HEK293 (cell line): ENCODE results near the gene RNF41.

Experiments used
- FEZF1 ChIP-seq: fragments of 450-650 bp; formaldehyde crosslinking; IDR thresholded peaks from 2 replicates; pipeline ENCODE4 v1.5.1; 2016; ENCODE audit warnings: missing biosample characterization, missing genetic modification characterization
- GFI1B ChIP-seq: fragments of 450-650 bp; formaldehyde crosslinking; IDR thresholded peaks from 2 replicates; pipeline ENCODE4 v1.5.1; 2016; ENCODE audit warnings: missing biosample characterization, missing genetic modification characterization
- GLIS2 ChIP-seq: fragments of 450-650 bp; formaldehyde crosslinking; IDR thresholded peaks from 2 replicates; pipeline ENCODE4 v1.5.1; 2016; ENCODE audit warnings: missing biosample characterization, missing genetic modification characterization
- SCRT2 ChIP-seq: fragments of 450-650 bp; formaldehyde crosslinking; IDR thresholded peaks from 2 replicates; pipeline ENCODE4 v1.5.1; 2016; ENCODE audit warnings: missing biosample characterization, missing genetic modification characterization
- ZFP37 ChIP-seq: fragments of 450-650 bp; formaldehyde crosslinking; IDR thresholded peaks from 2 replicates; pipeline ENCODE4 v1.5.1; 2016; ENCODE audit warnings: missing biosample characterization, missing genetic modification characterization
- ZNF132 ChIP-seq: fragments of 450-650 bp; formaldehyde crosslinking; IDR thresholded peaks from 2 replicates; pipeline ENCODE4 v1.5.1; 2017; ENCODE audit warnings: missing biosample characterization, missing genetic modification characterization, borderline replicate concordance
- ZNF133 ChIP-seq: fragments of 450-650 bp; formaldehyde crosslinking; IDR thresholded peaks from 2 replicates; pipeline ENCODE4 v1.5.1; 2016; ENCODE audit warnings: missing biosample characterization, missing genetic modification characterization
- ZNF18 ChIP-seq: fragments of 450-650 bp; formaldehyde crosslinking; IDR thresholded peaks from 2 replicates; pipeline ENCODE4 v1.5.1; 2016; ENCODE audit warnings: missing biosample characterization, missing genetic modification characterization
- ZNF214 ChIP-seq: fragments of 450-650 bp; formaldehyde crosslinking; IDR thresholded peaks from 2 replicates; pipeline ENCODE4 v1.5.1; 2017; ENCODE audit warnings: missing biosample characterization, mild to moderate bottlenecking, missing genetic modification characterization, borderline replicate concordance
- ZNF292 ChIP-seq: fragments of 450-650 bp; formaldehyde crosslinking; IDR thresholded peaks from 2 replicates; pipeline ENCODE4 v1.5.1; 2016; ENCODE audit warnings: low read depth, missing biosample characterization, missing genetic modification characterization, borderline replicate concordance
- ZNF302 ChIP-seq: fragments of 450-650 bp; formaldehyde crosslinking; IDR thresholded peaks from 2 replicates; pipeline ENCODE4 v1.5.1; 2016; ENCODE audit warnings: missing biosample characterization, missing genetic modification characterization, low read depth
- ZNF311 ChIP-seq: fragments of 450-650 bp; formaldehyde crosslinking; IDR thresholded peaks from 2 replicates; pipeline ENCODE4 v1.5.1; 2017; ENCODE audit warnings: missing biosample characterization, missing genetic modification characterization, borderline replicate concordance
- ZNF324 ChIP-seq: fragments of 450-650 bp; formaldehyde crosslinking; IDR thresholded peaks from 2 replicates; pipeline ENCODE4 v1.5.1; 2016; ENCODE audit warnings: missing biosample characterization, missing genetic modification characterization
- ZNF350 ChIP-seq: fragments of 450-650 bp; formaldehyde crosslinking; IDR thresholded peaks from 2 replicates; pipeline ENCODE4 v1.5.0; 2017; ENCODE audit warnings: missing biosample characterization, mild to moderate bottlenecking, missing genetic modification characterization
- ZNF394 ChIP-seq: fragments of 450-650 bp; formaldehyde crosslinking; IDR thresholded peaks from 2 replicates; pipeline ENCODE4 v1.5.1; 2016; ENCODE audit warnings: missing biosample characterization, missing genetic modification characterization, mild to moderate bottlenecking, moderate library complexity, borderline replicate concordance
- ZNF398 ChIP-seq: fragments of 450-650 bp; formaldehyde crosslinking; IDR thresholded peaks from 2 replicates; pipeline ENCODE4 v1.5.1; 2017; ENCODE audit warnings: missing biosample characterization, missing genetic modification characterization
- ZNF426 ChIP-seq: fragments of 450-650 bp; formaldehyde crosslinking; IDR thresholded peaks from 2 replicates; pipeline ENCODE4 v1.5.1; 2017; ENCODE audit warnings: missing biosample characterization, missing genetic modification characterization, mild to moderate bottlenecking, inconsistent platforms, moderate library complexity
- ZNF558 ChIP-seq: fragments of 450-650 bp; formaldehyde crosslinking; IDR thresholded peaks from 2 replicates; pipeline ENCODE4 v1.5.1; 2016; ENCODE audit warnings: missing biosample characterization, missing genetic modification characterization
- ZNF600 ChIP-seq: fragments of 450-650 bp; formaldehyde crosslinking; IDR thresholded peaks from 2 replicates; pipeline ENCODE4 v1.5.1; 2016; ENCODE audit warnings: missing biosample characterization, missing genetic modification characterization
- ZNF660 ChIP-seq: fragments of 450-650 bp; IDR thresholded peaks from 2 replicates; pipeline ENCODE4 v1.5.1; 2018; ENCODE audit warnings: missing biosample characterization, mild to moderate bottlenecking, missing genetic modification characterization
- ZNF692 ChIP-seq: fragments of 450-650 bp; formaldehyde crosslinking; IDR thresholded peaks from 2 replicates; pipeline ENCODE4 v1.5.1; 2016; ENCODE audit warnings: missing biosample characterization, missing genetic modification characterization
- ZNF830 ChIP-seq: fragments of 450-650 bp; IDR thresholded peaks from 2 replicates; pipeline ENCODE4 v1.5.0; 2018; ENCODE audit warnings: missing biosample characterization, missing genetic modification characterization, low read depth, mild to moderate bottlenecking, moderate library complexity
- ZNF837 ChIP-seq: fragments of 450-650 bp; formaldehyde crosslinking; IDR thresholded peaks from 2 replicates; pipeline ENCODE4 v1.5.1; 2016; ENCODE audit warnings: missing biosample characterization, missing genetic modification characterization
- ZSCAN23 ChIP-seq: fragments of 450-650 bp; formaldehyde crosslinking; IDR thresholded peaks from 2 replicates; pipeline ENCODE4 v1.5.1; 2016; ENCODE audit warnings: missing biosample characterization, missing genetic modification characterization
- TF ChIP-seq, protein P1 (sequence below): fragments of 450-650 bp; IDR thresholded peaks from 2 replicates; pipeline ENCODE4 v1.5.1; 2018; ENCODE audit warnings: missing biosample characterization, missing genetic modification characterization
- TF ChIP-seq, protein P2 (sequence below): IDR thresholded peaks from 2 replicates; pipeline ENCODE4 v1.6.1; 2011; ENCODE audit warnings: mild to moderate bottlenecking, low read depth, low read length, borderline replicate concordance
- TF ChIP-seq, protein P3 (sequence below): fragments of 450-650 bp; formaldehyde crosslinking; IDR thresholded peaks from 2 replicates; pipeline ENCODE4 v1.5.1; 2016; ENCODE audit warnings: missing biosample characterization, missing genetic modification characterization
- TF ChIP-seq, protein P4 (sequence below): fragments of 450-650 bp; formaldehyde crosslinking; IDR thresholded peaks from 2 replicates; pipeline ENCODE4 v1.5.1; 2016; ENCODE audit warnings: missing biosample characterization, missing genetic modification characterization

The RNF41 gene

DNA sequence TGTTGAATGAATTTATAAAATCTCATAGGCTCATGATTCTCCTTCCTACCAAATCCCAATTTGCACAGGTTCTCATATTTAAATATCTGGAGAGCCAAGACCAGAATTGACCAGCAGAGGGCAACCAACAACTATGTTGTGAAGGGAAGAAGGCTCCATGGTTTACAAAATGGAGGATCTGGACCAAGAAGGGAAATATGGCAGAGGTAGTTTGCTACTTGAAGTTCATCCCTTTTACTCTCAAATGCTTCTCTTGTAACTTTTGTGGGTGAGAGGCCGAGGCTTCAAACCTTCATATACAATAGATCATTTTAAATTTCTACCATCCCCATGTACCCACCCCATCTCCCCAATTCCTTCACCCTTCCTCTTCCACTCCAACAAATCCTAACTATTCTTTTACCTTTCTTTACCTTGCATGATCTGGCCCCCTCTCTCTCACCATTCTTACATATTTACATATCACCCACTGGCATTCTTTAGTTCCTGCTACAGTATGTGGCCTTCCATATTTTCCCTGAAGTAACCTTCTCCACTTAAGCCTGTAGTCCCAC lies 28.6 kb downstream of the RNF41 start (continued):
- TF ChIP-seq, protein P1, sequence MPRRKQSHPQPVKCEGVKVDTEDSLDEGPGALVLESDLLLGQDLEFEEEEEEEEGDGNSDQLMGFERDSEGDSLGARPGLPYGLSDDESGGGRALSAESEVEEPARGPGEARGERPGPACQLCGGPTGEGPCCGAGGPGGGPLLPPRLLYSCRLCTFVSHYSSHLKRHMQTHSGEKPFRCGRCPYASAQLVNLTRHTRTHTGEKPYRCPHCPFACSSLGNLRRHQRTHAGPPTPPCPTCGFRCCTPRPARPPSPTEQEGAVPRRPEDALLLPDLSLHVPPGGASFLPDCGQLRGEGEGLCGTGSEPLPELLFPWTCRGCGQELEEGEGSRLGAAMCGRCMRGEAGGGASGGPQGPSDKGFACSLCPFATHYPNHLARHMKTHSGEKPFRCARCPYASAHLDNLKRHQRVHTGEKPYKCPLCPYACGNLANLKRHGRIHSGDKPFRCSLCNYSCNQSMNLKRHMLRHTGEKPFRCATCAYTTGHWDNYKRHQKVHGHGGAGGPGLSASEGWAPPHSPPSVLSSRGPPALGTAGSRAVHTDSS, result peak; percentile 30; the same call in 1 of the 2 replicates
- TF ChIP-seq ZNF692 (tag by site-specific recombination) (0 out of 2 replicates have a peak, but pooled peaks have one; percentile 37), ZNF302 (tag by site-specific recombination) (no peak), ZNF133 (no peak), ZFP37 (no peak), ZNF311 (tag by site-specific recombination) (no peak), ZNF398 (tag by site-specific recombination) (no peak), ZSCAN23 (tag by site-specific recombination) (no peak), ZNF837 (no peak), ZNF426 (no peak), ZNF18 (tag by site-specific recombination) (no peak), ZNF830 (tag by site-specific recombination) (no peak), ZNF292 (tag by site-specific recombination) (no peak), ZNF324 (tag by site-specific recombination) (no peak), ZNF660 (tag by site-specific recombination) (peak; percentile 98), ZNF600 (tag by site-specific recombination) (peak; percentile 56; the same call in 1 of the 2 replicates), ZNF394 (tag by site-specific recombination) (peak; percentile 10; the same call in 1 of the 2 replicates), ZNF350 (tag by site-specific recombination) (no peak), FEZF1 (tag by site-specific recombination) (no peak), GFI1B (tag by site-specific recombination) (no peak), ZNF558 (no peak), SCRT2 (tag by site-specific recombination) (no peak), ZNF214 (tag by site-specific recombination) (no peak), GLIS2 (no peak), ZNF132 (tag by site-specific recombination) (no peak)
- TF ChIP-seq, protein P2, sequence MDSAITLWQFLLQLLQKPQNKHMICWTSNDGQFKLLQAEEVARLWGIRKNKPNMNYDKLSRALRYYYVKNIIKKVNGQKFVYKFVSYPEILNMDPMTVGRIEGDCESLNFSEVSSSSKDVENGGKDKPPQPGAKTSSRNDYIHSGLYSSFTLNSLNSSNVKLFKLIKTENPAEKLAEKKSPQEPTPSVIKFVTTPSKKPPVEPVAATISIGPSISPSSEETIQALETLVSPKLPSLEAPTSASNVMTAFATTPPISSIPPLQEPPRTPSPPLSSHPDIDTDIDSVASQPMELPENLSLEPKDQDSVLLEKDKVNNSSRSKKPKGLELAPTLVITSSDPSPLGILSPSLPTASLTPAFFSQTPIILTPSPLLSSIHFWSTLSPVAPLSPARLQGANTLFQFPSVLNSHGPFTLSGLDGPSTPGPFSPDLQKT, result no peak
- TF ChIP-seq, protein P3, sequence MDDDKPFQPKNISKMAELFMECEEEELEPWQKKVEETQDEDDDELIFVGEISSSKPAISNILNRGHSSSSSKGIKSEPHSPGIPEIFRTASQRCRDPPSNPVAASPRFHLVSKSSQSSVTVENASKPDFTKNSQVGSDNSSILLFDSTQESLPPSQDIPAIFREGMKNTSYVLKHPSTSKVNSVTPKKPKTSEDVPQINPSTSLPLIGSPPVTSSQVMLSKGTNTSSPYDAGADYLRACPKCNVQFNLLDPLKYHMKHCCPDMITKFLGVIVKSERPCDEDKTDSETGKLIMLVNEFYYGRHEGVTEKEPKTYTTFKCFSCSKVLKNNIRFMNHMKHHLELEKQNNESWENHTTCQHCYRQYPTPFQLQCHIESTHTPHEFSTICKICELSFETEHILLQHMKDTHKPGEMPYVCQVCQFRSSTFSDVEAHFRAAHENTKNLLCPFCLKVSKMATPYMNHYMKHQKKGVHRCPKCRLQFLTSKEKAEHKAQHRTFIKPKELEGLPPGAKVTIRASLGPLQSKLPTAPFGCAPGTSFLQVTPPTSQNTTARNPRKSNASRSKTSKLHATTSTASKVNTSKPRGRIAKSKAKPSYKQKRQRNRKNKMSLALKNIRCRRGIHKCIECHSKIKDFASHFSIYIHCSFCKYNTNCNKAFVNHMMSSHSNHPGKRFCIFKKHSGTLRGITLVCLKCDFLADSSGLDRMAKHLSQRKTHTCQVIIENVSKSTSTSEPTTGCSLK (tag by site-specific recombination), result no peak
- TF ChIP-seq, protein P4, sequence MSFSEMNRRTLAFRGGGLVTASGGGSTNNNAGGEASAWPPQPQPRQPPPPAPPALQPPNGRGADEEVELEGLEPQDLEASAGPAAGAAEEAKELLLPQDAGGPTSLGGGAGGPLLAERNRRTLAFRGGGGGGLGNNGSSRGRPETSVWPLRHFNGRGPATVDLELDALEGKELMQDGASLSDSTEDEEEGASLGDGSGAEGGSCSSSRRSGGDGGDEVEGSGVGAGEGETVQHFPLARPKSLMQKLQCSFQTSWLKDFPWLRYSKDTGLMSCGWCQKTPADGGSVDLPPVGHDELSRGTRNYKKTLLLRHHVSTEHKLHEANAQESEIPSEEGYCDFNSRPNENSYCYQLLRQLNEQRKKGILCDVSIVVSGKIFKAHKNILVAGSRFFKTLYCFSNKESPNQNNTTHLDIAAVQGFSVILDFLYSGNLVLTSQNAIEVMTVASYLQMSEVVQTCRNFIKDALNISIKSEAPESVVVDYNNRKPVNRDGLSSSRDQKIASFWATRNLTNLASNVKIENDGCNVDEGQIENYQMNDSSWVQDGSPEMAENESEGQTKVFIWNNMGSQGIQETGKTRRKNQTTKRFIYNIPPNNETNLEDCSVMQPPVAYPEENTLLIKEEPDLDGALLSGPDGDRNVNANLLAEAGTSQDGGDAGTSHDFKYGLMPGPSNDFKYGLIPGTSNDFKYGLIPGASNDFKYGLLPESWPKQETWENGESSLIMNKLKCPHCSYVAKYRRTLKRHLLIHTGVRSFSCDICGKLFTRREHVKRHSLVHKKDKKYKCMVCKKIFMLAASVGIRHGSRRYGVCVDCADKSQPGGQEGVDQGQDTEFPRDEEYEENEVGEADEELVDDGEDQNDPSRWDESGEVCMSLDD (tag by site-specific recombination), result no peak
